NB4 (cell line): ENCODE measurements around the gene IRX6.

ENCODE experiments used
- DNase-seq: peaks from one replicate; pipeline ENCODE4 v3.0.0; 2010; ENCODE audit warnings: low read depth
- H3K4me3 ChIP-seq: one replicate; pipeline ENCODE4 v1.5.1; 2011; ENCODE audit warnings: mild to moderate bottlenecking, low read depth, low read length, moderate library complexity
- MYC ChIP-seq: IDR thresholded peaks from 2 replicates; pipeline ENCODE4 v1.6.1; 2011; ENCODE audit warnings: low read depth, low read length
- POLR2A ChIP-seq: IDR thresholded peaks from 2 replicates; pipeline ENCODE4 v1.6.1; 2011; ENCODE audit warnings: mild to moderate bottlenecking; ENCODE audit not compliant: insufficient read length; ENCODE audit errors: extremely low read depth
- TF ChIP-seq, protein P1 (sequence below): IDR thresholded peaks from 2 replicates; pipeline ENCODE4 v1.6.1; 2011; ENCODE audit warnings: low read depth, low read length
- TF ChIP-seq, protein P2 (sequence below): IDR thresholded peaks from one replicate; pipeline ENCODE4 v1.5.1; 2012; ENCODE audit warnings: low read depth, low read length

IRX6 gene

DNA sequence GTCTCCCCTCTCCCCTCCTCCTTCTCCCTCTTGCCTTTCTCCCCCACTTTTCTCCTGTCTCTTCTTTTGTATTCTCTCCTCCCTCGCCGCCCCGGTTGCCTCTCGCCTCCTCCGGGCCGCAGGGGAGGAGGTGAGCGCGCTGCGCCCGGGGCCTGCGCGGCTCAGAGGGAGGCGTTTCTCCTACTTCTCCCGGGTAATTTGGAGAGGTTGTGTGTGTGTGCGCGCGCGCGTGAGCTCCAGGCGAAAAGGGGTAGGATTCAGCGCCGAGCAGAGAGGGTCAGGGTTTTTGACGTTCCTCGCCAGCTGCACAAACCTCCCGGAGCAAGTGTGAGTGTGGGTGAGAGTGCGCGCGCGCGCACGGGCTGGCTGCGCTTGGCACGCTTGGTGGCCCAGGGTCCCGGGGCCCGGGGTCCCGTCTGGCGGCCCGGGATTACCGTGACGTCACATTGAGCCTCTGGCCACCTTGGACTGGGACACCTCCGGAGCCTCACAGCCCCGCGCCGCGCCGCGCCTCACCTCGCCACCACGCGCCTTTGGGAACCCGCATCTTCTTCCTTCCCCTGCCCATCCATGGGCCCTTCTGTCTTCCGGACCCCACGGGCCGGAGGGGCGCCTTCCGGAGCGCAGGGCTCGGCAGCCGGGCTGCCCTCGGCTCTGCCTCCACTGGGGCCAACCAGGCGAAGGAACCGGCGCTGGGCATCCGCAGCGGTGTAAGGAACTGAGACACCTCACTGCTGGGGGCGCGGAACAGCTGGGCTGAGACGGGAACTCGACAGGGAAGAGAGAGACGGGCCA is 479 bp downstream of the IRX6 start:
- DNase-seq, result no peak
- no peak overlapping the region for H3K4me3 ChIP-seq
- TF ChIP-seq MYC (no peak), POLR2A (no peak)
- TF ChIP-seq, protein P1, sequence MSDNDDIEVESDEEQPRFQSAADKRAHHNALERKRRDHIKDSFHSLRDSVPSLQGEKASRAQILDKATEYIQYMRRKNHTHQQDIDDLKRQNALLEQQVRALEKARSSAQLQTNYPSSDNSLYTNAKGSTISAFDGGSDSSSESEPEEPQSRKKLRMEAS, result no peak
- TF ChIP-seq, protein P2, sequence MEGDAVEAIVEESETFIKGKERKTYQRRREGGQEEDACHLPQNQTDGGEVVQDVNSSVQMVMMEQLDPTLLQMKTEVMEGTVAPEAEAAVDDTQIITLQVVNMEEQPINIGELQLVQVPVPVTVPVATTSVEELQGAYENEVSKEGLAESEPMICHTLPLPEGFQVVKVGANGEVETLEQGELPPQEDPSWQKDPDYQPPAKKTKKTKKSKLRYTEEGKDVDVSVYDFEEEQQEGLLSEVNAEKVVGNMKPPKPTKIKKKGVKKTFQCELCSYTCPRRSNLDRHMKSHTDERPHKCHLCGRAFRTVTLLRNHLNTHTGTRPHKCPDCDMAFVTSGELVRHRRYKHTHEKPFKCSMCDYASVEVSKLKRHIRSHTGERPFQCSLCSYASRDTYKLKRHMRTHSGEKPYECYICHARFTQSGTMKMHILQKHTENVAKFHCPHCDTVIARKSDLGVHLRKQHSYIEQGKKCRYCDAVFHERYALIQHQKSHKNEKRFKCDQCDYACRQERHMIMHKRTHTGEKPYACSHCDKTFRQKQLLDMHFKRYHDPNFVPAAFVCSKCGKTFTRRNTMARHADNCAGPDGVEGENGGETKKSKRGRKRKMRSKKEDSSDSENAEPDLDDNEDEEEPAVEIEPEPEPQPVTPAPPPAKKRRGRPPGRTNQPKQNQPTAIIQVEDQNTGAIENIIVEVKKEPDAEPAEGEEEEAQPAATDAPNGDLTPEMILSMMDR, result no peak

DNA sequence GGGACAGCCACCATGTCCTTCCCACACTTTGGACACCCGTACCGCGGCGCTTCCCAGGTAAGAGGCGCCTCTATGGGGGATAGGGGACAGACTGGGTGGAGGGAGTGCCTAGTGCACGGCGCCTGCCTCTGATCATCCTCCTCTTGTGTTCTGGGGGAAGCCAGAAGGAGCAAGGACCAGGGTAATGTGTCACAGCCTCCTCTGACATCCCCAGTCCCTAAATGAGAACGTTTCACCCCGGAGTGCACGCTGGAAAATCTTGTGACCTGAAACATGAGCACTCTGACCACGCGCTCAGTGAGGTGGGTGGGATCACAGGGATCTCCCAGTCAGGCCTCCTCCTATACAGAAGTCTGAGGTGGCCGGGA is 1.1 kb downstream of the IRX6 start:
- H3K4me3 ChIP-seq, result no peak overlapping the region
- DNase-seq, result no peak
- TF ChIP-seq, protein P2, result no peak
- TF ChIP-seq, protein P1, result no peak
- TF ChIP-seq POLR2A, result no peak
- TF ChIP-seq MYC, result no peak

DNA sequence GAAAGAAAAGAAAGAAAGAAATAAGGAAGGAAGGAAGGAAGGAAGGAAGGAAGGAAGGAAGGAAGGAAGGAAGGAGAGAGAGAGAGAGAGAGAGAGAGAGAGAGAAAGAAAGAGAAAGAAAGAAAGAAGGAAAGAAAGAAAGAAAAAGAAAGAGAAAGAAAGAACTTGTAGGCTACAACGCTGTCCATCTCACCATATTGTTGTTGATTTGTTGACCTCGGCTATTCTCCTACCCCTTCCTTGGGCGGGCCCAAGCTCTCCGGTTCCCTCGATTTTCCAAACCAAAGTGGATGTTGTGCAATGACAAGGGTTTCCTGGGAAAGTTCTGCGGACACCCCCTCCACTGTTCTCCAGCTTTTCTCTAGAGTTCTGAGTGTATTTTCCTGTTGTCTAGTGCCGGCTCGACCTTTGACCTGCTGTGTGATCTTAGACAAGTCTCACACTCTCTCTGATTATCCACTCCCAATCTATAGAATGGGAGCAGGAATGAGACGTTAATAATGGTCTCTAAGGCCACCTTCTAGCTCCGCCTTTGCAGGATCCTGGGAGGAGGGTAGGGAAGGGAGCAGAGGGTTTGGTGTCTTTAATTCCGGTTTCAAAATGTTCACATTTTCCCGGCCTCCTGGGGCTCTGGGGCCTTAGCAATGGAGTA is 1.6 kb downstream of the IRX6 start:
- TF ChIP-seq MYC, result no peak
- TF ChIP-seq, protein P1, result no peak
- no peak for TF ChIP-seq POLR2A
- TF ChIP-seq, protein P2, result no peak
- H3K4me3 ChIP-seq, result no peak overlapping the region

DNA sequence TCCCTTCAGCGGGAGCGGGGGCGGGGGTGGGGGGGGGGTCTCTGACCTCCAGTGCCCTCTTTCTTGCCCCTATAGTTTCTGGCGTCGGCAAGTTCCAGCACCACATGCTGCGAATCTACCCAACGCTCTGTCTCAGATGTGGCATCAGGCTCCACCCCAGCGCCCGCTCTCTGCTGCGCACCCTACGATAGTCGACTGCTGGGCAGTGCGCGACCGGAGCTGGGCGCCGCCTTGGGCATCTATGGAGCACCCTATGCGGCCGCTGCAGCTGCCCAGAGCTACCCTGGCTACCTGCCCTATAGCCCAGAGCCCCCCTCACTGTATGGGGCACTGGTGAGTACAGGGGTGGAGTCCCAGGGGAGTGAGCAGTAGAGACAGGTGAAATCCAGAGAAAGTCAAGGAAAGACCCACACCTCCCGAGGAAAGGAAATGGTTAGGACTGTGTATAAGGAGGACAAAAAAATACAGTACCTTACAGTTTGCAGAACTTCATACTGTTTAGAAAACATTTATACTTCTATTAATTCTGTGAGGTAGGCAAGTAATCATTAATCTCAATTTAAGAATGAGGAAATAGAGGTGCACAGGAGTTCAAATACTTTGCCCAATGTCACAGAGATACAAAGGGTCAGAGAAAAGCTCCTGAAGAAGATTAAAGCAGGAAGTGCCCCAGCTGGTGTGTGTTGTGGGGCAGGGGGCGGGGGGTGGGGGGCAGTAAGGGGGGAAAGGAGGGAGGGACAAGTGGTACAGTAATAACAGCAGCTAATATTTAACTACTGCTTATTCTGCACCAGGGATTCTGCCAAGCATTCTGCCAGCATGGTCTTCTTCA is 2.5 kb downstream of the IRX6 start:
- DNase-seq, result no peak
- no peak overlapping the region for H3K4me3 ChIP-seq
- TF ChIP-seq POLR2A (no peak), MYC (no peak)
- TF ChIP-seq, protein P2, result no peak
- TF ChIP-seq, protein P1, result no peak

More for the DNA sequence above, 1.6 kb downstream of the IRX6 start:
- no peak for DNase-seq

DNA sequence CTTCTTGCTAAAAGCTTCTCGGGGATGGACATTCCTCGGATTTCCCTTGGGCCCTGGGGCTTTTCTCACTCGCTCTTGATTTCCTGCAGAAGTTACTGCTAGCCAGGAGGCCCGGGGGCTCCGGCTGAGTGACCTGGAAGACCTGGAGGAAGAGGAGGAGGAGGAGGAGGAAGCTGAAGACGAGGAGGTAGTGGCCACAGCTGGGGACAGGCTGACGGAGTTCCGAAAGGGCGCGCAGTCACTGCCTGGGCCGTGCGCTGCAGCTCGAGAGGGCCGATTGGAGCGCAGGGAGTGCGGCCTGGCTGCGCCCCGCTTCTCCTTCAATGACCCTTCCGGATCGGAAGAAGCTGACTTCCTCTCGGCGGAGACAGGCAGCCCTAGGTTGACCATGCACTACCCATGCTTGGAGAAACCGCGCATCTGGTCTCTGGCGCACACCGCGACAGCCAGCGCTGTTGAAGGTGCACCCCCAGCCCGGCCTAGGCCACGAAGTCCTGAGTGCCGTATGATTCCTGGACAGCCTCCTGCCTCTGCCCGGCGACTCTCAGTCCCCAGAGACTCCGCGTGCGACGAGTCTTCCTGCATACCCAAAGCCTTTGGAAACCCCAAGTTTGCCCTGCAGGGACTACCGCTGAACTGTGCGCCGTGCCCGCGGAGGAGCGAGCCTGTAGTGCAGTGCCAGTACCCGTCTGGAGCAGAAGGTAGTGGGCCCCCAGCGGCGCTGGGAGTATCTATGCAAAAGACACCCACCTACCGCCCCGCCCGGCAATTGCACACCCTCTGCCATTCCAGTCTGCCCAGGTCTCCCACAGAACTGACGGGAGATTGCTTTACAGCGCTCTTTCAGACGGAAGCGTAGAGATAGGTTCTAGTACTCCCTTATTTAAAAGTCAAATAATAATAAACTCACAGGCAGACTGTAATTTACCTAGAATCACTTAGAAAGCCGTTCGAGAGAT is 4.9 kb downstream of the IRX6 start:
- H3K4me3 ChIP-seq, result no peak overlapping the region
- TF ChIP-seq, protein P1, result no peak
- no peak for TF ChIP-seq POLR2A
- TF ChIP-seq MYC, result no peak
- TF ChIP-seq, protein P2, result no peak
- no peak for DNase-seq
